HG02763 (cell line): Measurements from ENCODE around the gene KRTAP19-8.

Experiments
- ATAC-seq: cut with Tn5 transposase; IDR thresholded peaks from one replicate; pipeline ENCODE4 v1.9.1; 2021; ENCODE audit warnings: mild to moderate bottlenecking, moderate library complexity; ENCODE audit not compliant: unreplicated experiment

KRTAP19-8 gene

DNA sequence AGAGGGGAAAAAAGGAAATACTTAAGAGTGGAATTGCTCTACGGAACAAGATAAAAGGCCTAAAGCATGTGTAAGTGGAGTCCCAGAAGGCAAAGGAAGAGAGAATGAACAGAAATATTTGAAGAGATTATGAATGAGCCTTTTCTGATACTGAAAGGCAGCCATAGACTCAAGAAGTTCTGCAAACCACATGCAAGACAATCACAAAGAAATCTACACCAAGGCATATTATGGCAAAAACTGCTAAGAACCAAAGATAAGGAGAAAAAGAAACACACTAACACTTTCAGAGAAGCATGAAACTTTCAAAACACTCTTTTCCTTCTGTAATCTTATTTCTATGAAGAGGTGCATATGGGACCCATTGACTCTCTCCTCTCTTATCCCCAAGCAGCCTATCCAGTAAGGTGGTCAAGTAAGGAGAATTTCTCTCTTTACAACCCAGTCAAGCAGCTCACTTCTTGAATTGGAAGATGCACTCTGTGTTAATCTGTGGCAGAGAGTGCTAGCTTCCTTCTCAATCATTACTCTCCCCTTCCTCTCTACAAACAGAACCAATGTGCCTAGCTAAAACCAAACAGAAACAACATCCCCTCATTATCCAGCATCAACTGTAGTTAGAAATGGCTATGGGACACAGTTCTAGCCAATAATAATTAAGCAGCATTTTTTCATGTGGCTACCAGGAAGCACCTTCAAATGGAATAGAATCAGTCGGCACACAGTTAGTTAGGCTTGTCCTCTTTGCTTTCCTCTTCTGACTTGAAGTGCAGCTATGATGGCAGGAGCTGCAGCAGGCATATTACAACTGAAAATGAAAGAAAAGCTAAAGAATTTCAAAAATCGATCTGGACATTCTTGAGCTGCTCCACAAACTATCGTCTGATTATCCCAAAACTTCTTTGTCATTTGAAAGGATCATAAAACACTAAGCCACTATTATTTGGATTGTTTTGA, 25.9 kb downstream of the KRTAP19-8 start:
- no peak for ATAC-seq

DNA sequence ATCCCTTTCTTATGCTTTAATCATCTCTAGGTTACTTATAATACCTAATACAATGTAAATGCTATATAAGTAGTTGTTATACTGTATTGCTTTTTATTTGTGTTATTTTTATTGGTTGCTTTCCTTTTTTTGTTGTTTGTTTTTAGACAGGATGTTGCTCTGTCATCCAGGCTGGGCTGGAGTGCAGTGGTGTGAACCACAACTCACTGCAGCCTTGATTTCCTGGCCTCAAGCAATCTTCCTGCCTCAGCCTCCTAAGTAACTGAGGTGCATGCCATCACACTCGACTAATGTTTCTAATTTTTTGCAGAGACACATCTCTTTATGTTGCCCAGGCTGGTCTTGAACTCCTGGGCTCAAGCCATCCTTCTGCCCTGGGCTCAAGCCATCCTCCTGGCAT, 26.9 kb downstream of the KRTAP19-8 start:
- ATAC-seq, result no peak

- no peak for ATAC-seq
Observed at GRCh38 chr21:31008355-31008754, 29.9 kb downstream of the KRTAP19-8 start.

DNA sequence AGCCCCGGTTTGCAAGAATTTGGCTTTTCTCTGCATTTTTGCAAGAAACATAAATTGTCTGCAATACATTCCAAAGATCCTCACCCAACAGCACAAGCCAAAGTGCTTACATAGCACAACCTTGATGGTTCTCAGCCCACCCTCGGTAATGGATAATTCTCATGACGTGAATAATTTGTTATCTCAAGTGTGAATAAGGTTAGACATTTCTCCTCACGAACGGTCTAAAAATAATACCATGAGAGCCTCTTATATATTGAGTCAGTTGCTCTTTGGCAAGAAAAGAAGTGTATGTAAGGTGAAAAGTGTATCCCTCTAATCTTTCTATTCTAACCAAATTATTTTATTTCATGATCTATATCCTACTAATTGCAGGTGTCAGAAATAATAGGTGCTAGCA, 33.3 kb downstream of the KRTAP19-8 start:
- ATAC-seq, result no peak

- no peak for ATAC-seq
Observed at GRCh38 chr21:31003471-31003870, 34.8 kb downstream of the KRTAP19-8 start.

DNA sequence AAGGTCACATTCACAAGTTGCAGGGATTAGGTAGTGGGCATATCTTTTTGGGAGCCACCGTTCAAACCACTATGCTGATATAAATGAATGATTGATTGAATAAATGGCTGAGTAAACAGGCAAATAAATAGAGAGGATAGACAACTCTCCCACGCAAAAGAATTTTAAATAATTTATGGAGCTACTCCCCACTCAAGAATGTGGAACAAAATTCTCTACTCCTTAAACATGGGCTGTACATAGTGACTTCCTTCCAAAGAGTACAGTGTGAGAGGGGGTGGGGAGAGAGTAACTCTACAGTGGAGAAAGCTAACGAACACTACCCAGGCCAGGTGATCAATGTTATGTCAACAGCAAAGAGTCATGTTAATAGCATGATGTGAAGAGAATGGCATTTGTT, 40.7 kb downstream of the KRTAP19-8 start:
- no peak for ATAC-seq

GRCh38 chr21:30996728-30997127, 41.5 kb downstream of the KRTAP19-8 start:
- no peak for ATAC-seq

DNA sequence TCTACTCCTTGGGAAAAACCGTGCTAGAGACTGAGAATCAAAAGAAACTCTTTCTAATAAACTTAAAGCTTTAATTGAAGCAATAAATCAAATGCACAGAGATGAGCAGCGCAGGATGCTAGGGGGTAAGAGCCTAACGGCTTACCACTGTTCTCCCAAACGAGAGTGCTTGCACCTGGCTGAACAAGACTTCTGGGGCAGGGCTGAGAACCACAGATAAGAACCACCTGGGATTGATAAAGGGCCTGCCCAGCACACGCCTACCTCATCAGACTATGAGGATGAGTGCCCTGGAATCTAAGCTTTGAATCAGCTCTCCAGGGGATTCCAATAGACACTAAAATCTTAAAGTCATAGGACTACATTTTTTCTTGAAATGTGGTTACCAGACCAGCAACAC, 43.3 kb downstream of the KRTAP19-8 start:
- ATAC-seq, result no peak

GRCh38 chr21:30990514-30991262, 47.6 kb downstream of the KRTAP19-8 start:
- ATAC-seq, result no peak

DNA sequence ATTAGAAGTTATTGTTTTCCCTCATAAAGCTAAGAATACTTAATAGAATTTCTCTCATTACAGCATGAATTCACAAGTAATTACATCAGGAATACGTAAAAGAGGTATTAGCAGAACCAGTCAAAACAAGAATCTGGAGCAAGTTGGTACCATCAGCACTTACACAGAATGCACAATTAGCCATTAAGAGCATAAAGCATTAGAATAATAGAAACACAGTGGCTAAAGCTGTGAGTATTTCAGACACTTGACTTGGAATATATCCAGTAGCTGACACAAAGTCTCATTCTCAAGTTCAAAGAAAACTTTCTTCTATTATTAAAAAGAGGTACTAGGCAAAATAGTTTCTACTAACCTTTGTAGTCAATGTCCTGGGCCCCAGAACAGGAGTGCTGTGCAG, 49.6 kb downstream of the KRTAP19-8 start:
- ATAC-seq, result no peak
